Thymus (tissue), 11 donors: Measurements from ENCODE around the gene MYO18B. TPM values are rescaled to one million over a fixed set of nuclear protein-coding genes. Genes with fewer than 3 reads are reported as not detected.

Source experiments
- DNase-seq, 9 donors: peaks; one replicate each; pipeline ENCODE4 v3.0.0-alpha.2; 2013; ENCODE audit warnings: low spot score in 9 of 9, low read depth in 6 of 9, missing footprints in 1 of 9
- H3K27ac ChIP-seq, 2 donors: one replicate each; pipeline ENCODE4 v1.5.1; 2013; ENCODE audit warnings: control low read depth in 1 of 2, low read depth in 1 of 2, low read length in 1 of 2, mild to moderate bottlenecking in 1 of 2, moderate library complexity in 1 of 2
- H3K27me3 ChIP-seq, 2 donors: one replicate each; pipeline ENCODE4 v1.5.1; 2013; ENCODE audit warnings: low read length in 1 of 2; ENCODE audit not compliant: control insufficient read depth in 2 of 2, insufficient read depth in 1 of 2
- H3K36me3 ChIP-seq, 2 donors: one replicate each; pipeline ENCODE4 v1.5.1; 2013; ENCODE audit warnings: low read length in 1 of 2, mild to moderate bottlenecking in 1 of 2, moderate library complexity in 1 of 2; ENCODE audit not compliant: control insufficient read depth in 2 of 2, insufficient read depth in 2 of 2
- H3K4me1 ChIP-seq, 2 donors: one replicate each; pipeline ENCODE4 v1.5.1; 2013; ENCODE audit warnings: low read length in 2 of 2; ENCODE audit not compliant: control insufficient read depth in 2 of 2, insufficient read depth in 2 of 2
- H3K4me3 ChIP-seq, 2 donors: one replicate each; pipeline ENCODE4 v1.5.1; 2013; ENCODE audit warnings: low read length in 2 of 2, control low read depth in 1 of 2, mild to moderate bottlenecking in 1 of 2
- H3K9me3 ChIP-seq, 2 donors: one replicate each; pipeline ENCODE4 v1.5.1; 2013; ENCODE audit warnings: low read length in 1 of 2, mild to moderate bottlenecking in 1 of 2; ENCODE audit not compliant: control insufficient read depth in 2 of 2, insufficient read depth in 1 of 2
- WGBS: extraction: QIAGEN DNeasy Blood & Tissue Kit; methylation state at CpG from one replicate; pipeline ENCODE4 v1.1.7; 2013; 5-methylcytosine and 5-hydroxymethylcytosine counted together
- polyA plus RNA-seq: library from polyadenylated mRNA; stranded (reverse); fragments of 200-250 nt; gene quantifications from one replicate; pipeline ENCODE4 v1.2.3, GENCODE V29; 2013
- total RNA-seq: library from RNA; stranded (reverse); fragments of 120-200 nt; gene quantifications from one replicate; pipeline ENCODE4 v1.2.4, GENCODE V29; 2013
- donor health status: healthy.

The MYO18B gene
- total and polyA plus RNA-seq, 2 donors, result 2.4 to 13.8 TPM

DNA sequence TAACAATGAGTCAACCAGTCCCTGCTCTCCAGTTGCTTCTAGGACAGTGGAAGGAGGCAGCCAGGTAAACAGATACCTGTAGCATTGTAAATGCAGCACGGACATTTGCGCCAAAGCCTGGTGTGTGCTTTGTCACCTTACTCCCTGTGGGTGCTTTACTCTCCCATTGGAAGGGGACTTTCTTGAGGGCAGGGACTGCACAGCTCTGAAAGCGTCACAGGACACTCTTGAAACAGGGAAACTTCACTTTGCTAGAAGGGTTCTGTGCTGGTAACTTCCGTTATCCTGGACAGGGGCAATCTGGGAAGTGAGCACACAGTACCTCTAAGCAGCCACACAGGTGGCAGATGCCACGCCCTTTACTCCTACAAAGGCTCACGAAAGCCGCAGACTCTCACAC lies 99.8 kb downstream of the MYO18B start:
- 83% methylated on average over 7 of the region's 7 CpGs for WGBS
- Histone ChIP-seq H3K4me1 (no peaks in the 10 kb centered on the region), H3K27ac (no peak overlapping the region), H3K36me3 (no peaks in the 10 kb centered on the region), H3K4me3 (no peak overlapping the region), H3K27me3 (no peaks in the 10 kb centered on the region), H3K9me3 (no peaks in the 10 kb centered on the region)
- no peak for DNase-seq

DNA sequence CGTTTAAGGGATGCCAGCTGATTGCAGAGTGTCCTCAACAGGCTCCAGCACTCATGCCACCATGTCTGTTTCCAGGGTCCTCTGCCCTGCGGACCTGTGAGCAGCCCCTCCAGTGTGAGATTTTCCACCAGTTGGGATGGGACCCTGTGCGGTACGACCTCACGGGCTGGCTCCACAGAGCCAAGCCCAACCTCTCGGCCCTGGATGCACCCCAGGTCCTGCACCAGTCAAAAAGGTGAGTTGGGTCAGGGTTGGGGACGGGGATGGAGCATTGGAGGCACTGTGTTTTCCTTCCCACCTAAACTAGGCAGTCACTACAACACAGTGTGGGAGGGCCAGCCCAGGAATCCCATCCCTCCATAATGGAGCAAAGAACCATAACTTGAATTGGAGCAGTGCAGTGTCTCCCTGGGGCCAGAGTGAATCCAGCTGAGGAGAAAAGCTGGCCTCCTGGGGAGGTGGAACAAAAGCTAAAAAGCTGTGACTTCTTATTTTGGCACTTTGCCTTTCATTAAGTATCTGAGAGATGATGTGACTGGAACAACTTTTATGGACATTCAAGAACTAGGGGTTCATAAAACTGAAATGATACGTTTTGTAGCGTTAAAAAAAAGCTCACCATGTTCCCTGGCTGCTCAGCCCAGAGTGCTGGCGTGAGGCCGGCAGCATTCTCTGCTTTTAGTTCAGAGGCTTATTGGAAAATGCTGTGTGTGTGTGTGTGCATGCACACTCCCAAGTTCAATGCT lies 101.8 kb downstream of the MYO18B start:
- no peak for DNase-seq
- Histone ChIP-seq H3K4me1 (no peaks in the 10 kb centered on the region), H3K4me3 (no peak overlapping the region), H3K27me3 (no peaks in the 10 kb centered on the region), H3K27ac (no peak overlapping the region), H3K9me3 (no peaks in the 10 kb centered on the region), H3K36me3 (no peaks in the 10 kb centered on the region)
- 89% methylated on average over 11 of the region's 11 CpGs for WGBS

DNA sequence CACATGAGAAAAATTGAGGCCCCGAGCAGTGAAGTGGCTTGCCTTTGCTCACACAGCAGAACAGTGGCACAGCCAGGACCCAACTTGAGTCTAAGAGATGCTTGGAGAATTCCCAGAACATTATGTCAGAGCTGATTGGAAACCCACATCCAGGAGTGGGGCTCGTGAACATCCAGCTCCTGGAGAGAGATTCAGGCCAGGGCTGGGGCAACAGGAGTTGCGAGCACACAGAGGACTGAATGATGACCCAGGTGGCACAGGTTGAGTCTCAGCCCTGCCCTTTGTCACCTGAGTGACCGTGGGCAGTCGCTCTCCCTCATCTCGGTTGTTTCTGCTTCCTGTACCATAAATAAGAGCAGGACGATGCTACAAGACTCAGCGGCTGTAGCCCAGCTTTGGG lies 102.6 kb downstream of the MYO18B start:
- H3K9me3 ChIP-seq, result no peaks in the 10 kb centered on the region
- no peak overlapping the region for H3K27ac ChIP-seq
- no peaks in the 10 kb centered on the region for H3K27me3 ChIP-seq
- H3K36me3 ChIP-seq, result no peaks in the 10 kb centered on the region
- H3K4me3 ChIP-seq, result no peak overlapping the region
- no peaks in the 10 kb centered on the region for H3K4me1 ChIP-seq
- no peak for DNase-seq
- WGBS, result 89% methylated on average over 8 of the region's 8 CpGs

DNA sequence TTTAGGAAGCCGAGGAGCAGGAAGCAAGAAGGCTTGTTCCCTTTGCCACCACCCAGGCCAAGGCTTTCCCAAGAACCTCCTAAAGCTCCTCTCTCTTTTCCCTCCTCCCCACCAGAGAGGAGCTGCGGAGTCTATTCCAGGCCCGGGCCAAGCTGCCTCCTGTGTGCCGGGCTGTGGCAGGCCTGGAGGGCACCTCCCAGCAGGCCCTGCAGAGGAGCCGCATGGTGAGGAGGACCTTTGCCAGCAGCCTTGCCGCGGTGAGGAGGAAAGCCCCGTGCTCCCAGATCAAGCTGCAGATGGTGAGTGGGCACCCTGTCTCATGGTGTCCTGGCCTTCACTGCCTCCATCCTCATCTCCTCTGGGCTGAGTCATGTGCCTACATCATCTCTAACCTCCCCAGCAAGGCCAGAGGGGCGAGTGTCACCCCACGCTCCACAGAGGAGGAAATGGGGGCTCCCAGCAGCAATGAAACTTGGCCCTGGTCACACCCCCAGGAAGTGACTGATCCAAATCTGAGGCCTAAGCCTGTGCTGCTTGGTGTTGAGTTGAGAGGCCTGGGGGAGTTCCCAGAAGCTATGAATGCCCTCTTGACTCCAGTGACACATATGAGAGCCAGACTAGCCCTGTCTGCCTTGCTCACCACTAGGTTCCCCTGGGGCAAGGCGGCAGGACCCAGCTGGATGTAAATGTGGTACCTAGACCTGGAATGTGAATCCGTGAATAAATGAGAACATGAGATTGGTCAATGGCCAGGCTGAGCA lies 104.2 kb downstream of the MYO18B start:
- DNase-seq, result no peak
- Histone ChIP-seq H3K4me1 (no peaks in the 10 kb centered on the region), H3K9me3 (no peaks in the 10 kb centered on the region), H3K36me3 (no peaks in the 10 kb centered on the region), H3K27ac (no peak overlapping the region), H3K27me3 (no peaks in the 10 kb centered on the region), H3K4me3 (no peak overlapping the region)
- 80% methylated on average over 12 of the region's 12 CpGs for WGBS

DNA sequence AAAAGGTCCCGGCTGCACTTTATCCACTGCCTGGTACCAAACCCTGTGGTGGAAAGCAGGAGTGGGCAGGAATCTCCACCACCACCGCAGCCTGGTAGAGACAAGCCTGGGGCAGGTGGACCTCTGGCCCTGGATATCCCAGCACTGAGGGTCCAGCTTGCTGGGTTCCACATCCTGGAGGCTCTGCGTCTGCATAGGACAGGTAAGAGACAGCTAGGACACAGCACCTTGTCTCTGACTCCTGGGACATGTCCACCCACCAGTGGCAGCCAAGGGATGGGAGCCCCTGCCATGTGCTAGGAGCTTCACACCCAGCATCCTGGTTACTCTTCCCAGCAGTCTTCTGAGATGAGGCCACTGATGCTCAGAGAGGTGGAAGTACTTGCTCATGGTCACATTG lies 105.5 kb downstream of the MYO18B start:
- no peak overlapping the region for H3K27ac ChIP-seq
- H3K4me1 ChIP-seq, result no peaks in the 10 kb centered on the region
- no peaks in the 10 kb centered on the region for H3K36me3 ChIP-seq
- no peak for DNase-seq
- no peaks in the 10 kb centered on the region for H3K27me3 ChIP-seq
- H3K9me3 ChIP-seq, result no peaks in the 10 kb centered on the region
- 98% methylated on average over 3 of the region's 3 CpGs for WGBS
- H3K4me3 ChIP-seq, result no peak overlapping the region

DNA sequence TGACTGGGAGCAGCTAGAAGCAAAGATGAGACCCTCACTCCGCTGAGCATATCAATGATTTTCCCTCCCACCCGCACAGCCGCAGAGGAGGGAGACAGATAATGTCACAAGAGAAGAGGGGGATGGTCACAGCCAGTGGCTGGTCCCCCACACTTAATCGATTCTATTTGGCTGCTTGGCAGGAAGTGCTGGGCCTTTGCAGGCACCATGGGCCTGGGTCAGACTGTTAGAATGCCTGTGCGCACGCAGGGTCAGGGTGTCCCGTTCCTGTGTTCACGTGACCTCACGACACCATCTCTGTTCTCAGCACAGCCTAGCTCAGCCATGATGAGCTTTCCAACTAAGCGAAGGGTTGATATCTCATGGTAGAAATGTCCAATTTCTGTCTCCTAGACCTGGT lies 107.0 kb downstream of the MYO18B start:
- Histone ChIP-seq H3K4me1 (no peaks in the 10 kb centered on the region), H3K27ac (no peak overlapping the region), H3K9me3 (no peaks in the 10 kb centered on the region), H3K4me3 (no peak overlapping the region), H3K36me3 (no peaks in the 10 kb centered on the region), H3K27me3 (no peaks in the 10 kb centered on the region)
- no peak for DNase-seq
- 91% methylated on average over 10 of the region's 10 CpGs for WGBS

DNA sequence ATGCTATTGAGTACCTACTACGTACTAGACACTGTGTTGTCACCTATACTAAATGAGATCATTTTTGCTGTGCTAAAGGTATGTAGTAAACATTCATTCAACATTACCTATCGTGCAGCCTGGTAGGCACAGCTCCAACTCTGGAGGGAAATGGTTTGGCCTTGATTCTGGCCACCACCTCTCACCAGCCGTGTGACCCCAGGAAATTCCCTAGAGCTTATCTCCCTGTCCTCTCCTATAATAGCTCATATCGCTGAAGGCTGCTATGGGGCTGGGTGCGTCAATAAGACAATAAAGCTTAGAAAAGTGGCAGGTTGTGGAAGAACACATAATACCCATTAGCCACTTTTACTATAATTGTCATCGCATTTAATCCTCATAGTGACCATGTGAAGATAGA lies 107.5 kb downstream of the MYO18B start:
- Histone ChIP-seq H3K36me3 (no peaks in the 10 kb centered on the region), H3K4me1 (no peaks in the 10 kb centered on the region), H3K4me3 (no peak overlapping the region), H3K27ac (no peak overlapping the region), H3K27me3 (no peaks in the 10 kb centered on the region), H3K9me3 (no peaks in the 10 kb centered on the region)
- DNase-seq, result no peak
- 90% methylated on average over 6 of the region's 6 CpGs for WGBS

DNA sequence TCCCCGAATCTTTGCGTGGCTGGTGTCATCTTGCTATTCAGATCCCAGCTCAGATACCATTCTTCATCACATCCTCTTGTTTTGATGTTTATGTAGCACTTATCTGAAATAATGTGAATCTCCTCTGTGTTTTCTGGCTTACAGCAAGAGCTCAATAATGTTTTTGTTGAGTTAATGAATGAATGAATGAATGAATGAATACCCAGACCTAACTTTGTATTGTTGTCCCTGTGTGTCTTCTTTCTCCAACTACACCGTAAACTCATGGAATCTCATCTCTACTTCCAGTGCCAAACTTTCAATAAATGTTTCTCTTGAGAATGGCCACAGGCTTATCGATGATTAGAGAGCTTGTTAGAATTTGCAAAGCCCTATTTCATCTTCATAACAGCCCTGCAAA lies 110.2 kb downstream of the MYO18B start:
- Histone ChIP-seq H3K27ac (no peak overlapping the region), H3K4me1 (no peaks in the 10 kb centered on the region)
- 86% methylated on average over 4 of the region's 4 CpGs for WGBS

DNA sequence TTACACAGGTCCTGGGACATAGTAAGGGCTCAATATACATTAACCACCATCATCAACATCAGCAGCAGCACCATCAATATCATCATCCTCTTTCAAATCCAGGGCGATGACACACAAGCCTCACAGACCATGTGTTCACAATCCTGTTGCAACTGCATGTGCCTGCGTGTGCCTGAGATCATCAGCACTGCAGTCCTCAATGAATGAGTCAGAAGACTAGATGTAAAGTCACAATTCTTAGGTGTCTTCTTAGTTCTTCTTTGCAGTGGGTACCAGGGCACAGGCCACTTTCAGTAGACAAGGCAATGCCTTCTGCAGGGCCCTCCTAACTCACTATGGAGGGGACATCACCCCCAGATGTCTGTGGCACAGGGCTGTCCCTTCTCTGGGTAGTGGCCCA lies 111.1 kb downstream of the MYO18B start:
- H3K27me3 ChIP-seq, result no peaks in the 10 kb centered on the region
- H3K4me1 ChIP-seq, result no peaks in the 10 kb centered on the region
- H3K27ac ChIP-seq, result no peak overlapping the region
- H3K4me3 ChIP-seq, result no peak overlapping the region
- no peaks in the 10 kb centered on the region for H3K36me3 ChIP-seq
- no peak for DNase-seq
- H3K9me3 ChIP-seq, result no peaks in the 10 kb centered on the region
- 87% methylated on average over 2 of the region's 2 CpGs for WGBS

More for the DNA sequence above, 110.2 kb downstream of the MYO18B start:
- no peak for DNase-seq
- Histone ChIP-seq H3K36me3 (no peaks in the 10 kb centered on the region), H3K9me3 (no peaks in the 10 kb centered on the region), H3K27me3 (no peaks in the 10 kb centered on the region), H3K4me3 (no peak overlapping the region)
